ENCODE data around the gene PRRG2. TPM values are rescaled to one million over a fixed set of nuclear protein-coding genes. Genes with fewer than 3 reads are reported as not detected.
A peak's percentile ranks its signal among the peaks of the same experiment; 100 is the strongest.

The PRRG2 gene
- total and polyA plus RNA-seq, 2 of the 13 experiments (the other 11 are each of a cell fraction or from before 2014, with no cell fraction given) = 0.66 to 0.82 TPM

DNA sequence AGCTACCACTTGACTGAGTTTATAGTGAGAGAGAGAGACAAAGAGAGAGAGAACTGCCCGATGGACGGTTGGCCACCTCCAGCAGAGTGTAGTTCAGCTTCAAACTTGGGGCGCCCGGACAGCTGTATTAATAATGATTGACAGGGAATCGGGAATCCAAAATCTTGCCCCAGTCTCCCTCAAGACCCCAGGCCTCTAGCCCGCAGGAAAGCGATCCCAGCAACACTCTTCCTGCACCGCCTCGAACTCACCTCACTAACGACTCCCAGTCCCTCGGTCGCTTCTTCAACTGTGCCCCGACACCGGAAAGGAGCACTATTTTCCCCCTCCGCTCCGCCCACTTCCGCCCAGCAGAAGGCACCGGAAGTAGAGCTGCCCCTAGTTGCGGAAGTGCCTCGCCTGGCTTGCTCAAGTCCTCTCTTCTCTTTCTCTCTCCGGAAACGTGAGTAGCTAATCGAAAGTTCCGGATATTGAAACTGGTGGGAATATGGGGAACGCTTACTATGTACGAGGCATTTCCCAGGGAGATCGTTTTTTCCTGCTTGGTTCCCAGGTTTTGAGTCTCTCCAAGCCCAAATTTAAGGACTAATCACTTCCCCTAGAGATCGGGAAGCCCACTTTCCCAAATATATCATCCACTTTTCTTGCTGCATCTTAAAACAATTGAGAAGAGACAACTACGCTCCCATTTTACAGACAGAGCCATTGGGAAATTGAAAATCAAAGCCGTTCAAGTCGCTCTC lies 681 bp upstream of the PRRG2 start, which contains the start of gene NOSIP:
Gene NOSIP, minus strand, starts transcription at position 293 of the 743 bp plus-strand sequence. CDS start 19,865 bp downstream, outside the sequence.
- POLR2A ChIA-PET = interaction anchor here (0.6 to 3.7 kb wide), 12 partner anchors 10 to 228 kb away, joined by 3 to 22 read pairs (median 8); partner anchors contain the start of genes FCGRT, PRR12, RPS11 and RRAS
- FAIRE-seq = peak; percentile 91
- intact Hi-C loops (cut with micrococcal nuclease; ENCODE audit: unreplicated experiment) (loop anchor here (2.0 kb wide), 1 partner anchor 96 kb away; the partner anchor contains the start of gene PRMT1), in situ Hi-C loops (cut with HindIII; ENCODE audit: extremely low pct_ligation_motif_present, low pct_unique_long_range_greater_than_20kb) (no loop called here)
- CTCF ChIA-PET (ENCODE audit: low intra/inter-chr PET ratio, low total read pairs) = interaction anchor here (2.8 kb wide), 1 partner anchor 10 kb away, joined by 8 read pairs; no protein-coding TSS in a partner anchor
- Histone ChIP-seq H3K79me2 (ENCODE audit: insufficient read depth, low read length) (peaks cover 40% of the 10 kb centered on the region), H3K9ac (ENCODE audit: insufficient read depth, low read depth, low read length) (peak within 1 kb of the TSS; percentile 94), H4K20me1 (ENCODE audit: insufficient read depth, low read length) (no peaks in the 10 kb centered on the region), H3K4me2 (ENCODE audit: low read depth, low read length) (peak within 1 kb of the TSS; percentile 88), H3K36me3 (replicated peaks in 1 of 2; ENCODE audit: control insufficient read depth in 1 of 2, insufficient read depth in 2 of 2, low read length in 2 of 2) (peaks cover 0 to 3% of the 10 kb centered on the region in 2 experiments; a peak in 1 of 5 replicates), H3K27me3 (ENCODE audit: control insufficient read depth in 1 of 2, insufficient read depth in 2 of 2, low read length in 2 of 2) (peaks cover 0 to 5% of the 10 kb centered on the region in 2 experiments; a peak in 1 of 5 replicates), H2AFZ (ENCODE audit: low read length) (peak within 1 kb of the TSS; percentile 97), H3K9me3 (ENCODE audit: low read length) (no peaks in the 10 kb centered on the region), H3K4me3 (replicated peaks in 1 of 3; ENCODE audit: insufficient read depth in 1 of 3, low read depth in 2 of 3, low read length in 3 of 3) (peak within 1 kb of the TSS; percentile 75 to 94 (median 88)), H3K4me1 (ENCODE audit: insufficient read depth, low read length) (peaks cover 35% of the 10 kb centered on the region), H3K27ac (ENCODE audit: extremely low read length, insufficient read depth, low read length) (peak within 1 kb of the TSS; percentile 61)
- 5% methylated on average over 28 of the region's 31 CpGs for WGBS (ENCODE audit: low lambda C conversion rate)
- ATAC-seq = peak; percentile 94
- peak; percentile 93 for DNase-seq (ENCODE audit: low spot score)
- BruUV-seq (replicated peaks) = no TSS peak
- no peak for TF ChIP-seq KLF15 (CRISPR knock-in tag; IDR thresholded peaks at IDR 0.05; ENCODE audit: borderline replicate concordance)
- peak; percentile 53; the same call in 1 of the 2 replicates for TF ChIP-seq ZNF24 (IDR thresholded peaks at IDR 0.05)
- TF ChIP-seq, protein P1, sequence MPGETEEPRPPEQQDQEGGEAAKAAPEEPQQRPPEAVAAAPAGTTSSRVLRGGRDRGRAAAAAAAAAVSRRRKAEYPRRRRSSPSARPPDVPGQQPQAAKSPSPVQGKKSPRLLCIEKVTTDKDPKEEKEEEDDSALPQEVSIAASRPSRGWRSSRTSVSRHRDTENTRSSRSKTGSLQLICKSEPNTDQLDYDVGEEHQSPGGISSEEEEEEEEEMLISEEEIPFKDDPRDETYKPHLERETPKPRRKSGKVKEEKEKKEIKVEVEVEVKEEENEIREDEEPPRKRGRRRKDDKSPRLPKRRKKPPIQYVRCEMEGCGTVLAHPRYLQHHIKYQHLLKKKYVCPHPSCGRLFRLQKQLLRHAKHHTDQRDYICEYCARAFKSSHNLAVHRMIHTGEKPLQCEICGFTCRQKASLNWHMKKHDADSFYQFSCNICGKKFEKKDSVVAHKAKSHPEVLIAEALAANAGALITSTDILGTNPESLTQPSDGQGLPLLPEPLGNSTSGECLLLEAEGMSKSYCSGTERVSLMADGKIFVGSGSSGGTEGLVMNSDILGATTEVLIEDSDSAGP (CRISPR knock-in tag; IDR thresholded peaks at IDR 0.05; ENCODE audit: borderline replicate concordance) = peak; percentile 75
- TF ChIP-seq DNMT3B (CRISPR knock-in tag; conservative IDR thresholded peaks at IDR 0.05) = peak; percentile 90; the same call in 1 of the 2 replicates
- peak; percentile 97 for TF ChIP-seq THAP11 (CRISPR knock-in tag; IDR thresholded peaks at IDR 0.05)
- TF ChIP-seq SRSF4 (IDR thresholded peaks at IDR 0.05; ENCODE audit: low read depth, low read length, poor library complexity, severe bottlenecking) = no peak
- TF ChIP-seq TEAD3 (CRISPR knock-in tag; optimal IDR thresholded peaks at IDR 0.05; ENCODE audit: borderline replicate concordance) = peak; percentile 61
- TF ChIP-seq YEATS4 (CRISPR knock-in tag; IDR thresholded peaks at IDR 0.05; ENCODE audit: borderline replicate concordance) = 0 out of 2 replicates have a peak, but pooled peaks have one; percentile 64
- TF ChIP-seq HOXA5 (CRISPR knock-in tag; IDR thresholded peaks at IDR 0.05) = peak; percentile 82; the same call in 1 of the 2 replicates
- peak; percentile 98 for TF ChIP-seq XRCC5 (optimal IDR thresholded peaks at IDR 0.05; ENCODE audit: low read length)
- TF ChIP-seq ZNF792 (CRISPR knock-in tag; IDR thresholded peaks at IDR 0.05) = 0 out of 2 replicates have a peak, but pooled peaks have one; percentile 20
- TF ChIP-seq PHF5A (CRISPR knock-in tag; IDR thresholded peaks at IDR 0.05; ENCODE audit: low read depth, unreplicated experiment) = peak; percentile 97
- peak; percentile 71 for TF ChIP-seq KDM4B (CRISPR knock-in tag; IDR thresholded peaks at IDR 0.05)
- no peak; the same call in 1 of the 2 replicates for TF ChIP-seq TMF1 (CRISPR knock-in tag; IDR thresholded peaks at IDR 0.05; ENCODE audit: low read depth)
- peak; percentile 96; the same call in 1 of the 2 replicates for TF ChIP-seq SIN3A (IDR thresholded peaks at IDR 0.05; ENCODE audit: borderline replicate concordance, low read depth, low read length)
- no peak for TF ChIP-seq PAWR (CRISPR knock-in tag; IDR thresholded peaks at IDR 0.05; ENCODE audit: borderline replicate concordance)
- TF ChIP-seq, protein P2, sequence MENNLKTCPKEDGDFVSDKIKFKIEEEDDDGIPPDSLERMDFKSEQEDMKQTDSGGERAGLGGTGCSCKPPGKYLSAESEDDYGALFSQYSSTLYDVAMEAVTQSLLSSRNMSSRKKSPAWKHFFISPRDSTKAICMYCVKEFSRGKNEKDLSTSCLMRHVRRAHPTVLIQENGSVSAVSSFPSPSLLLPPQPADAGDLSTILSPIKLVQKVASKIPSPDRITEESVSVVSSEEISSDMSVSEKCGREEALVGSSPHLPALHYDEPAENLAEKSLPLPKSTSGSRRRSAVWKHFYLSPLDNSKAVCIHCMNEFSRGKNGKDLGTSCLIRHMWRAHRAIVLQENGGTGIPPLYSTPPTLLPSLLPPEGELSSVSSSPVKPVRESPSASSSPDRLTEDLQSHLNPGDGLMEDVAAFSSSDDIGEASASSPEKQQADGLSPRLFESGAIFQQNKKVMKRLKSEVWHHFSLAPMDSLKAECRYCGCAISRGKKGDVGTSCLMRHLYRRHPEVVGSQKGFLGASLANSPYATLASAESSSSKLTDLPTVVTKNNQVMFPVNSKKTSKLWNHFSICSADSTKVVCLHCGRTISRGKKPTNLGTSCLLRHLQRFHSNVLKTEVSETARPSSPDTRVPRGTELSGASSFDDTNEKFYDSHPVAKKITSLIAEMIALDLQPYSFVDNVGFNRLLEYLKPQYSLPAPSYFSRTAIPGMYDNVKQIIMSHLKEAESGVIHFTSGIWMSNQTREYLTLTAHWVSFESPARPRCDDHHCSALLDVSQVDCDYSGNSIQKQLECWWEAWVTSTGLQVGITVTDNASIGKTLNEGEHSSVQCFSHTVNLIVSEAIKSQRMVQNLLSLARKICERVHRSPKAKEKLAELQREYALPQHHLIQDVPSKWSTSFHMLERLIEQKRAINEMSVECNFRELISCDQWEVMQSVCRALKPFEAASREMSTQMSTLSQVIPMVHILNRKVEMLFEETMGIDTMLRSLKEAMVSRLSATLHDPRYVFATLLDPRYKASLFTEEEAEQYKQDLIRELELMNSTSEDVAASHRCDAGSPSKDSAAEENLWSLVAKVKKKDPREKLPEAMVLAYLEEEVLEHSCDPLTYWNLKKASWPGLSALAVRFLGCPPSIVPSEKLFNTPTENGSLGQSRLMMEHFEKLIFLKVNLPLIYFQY (CRISPR knock-in tag; IDR thresholded peaks at IDR 0.05; ENCODE audit: borderline replicate concordance) = peak; percentile 38
- peak; percentile 85; the same call in 1 of the 2 replicates for TF ChIP-seq RFXAP (CRISPR knock-in tag; IDR thresholded peaks at IDR 0.05; ENCODE audit: borderline replicate concordance)
- TF ChIP-seq ZSCAN31 (CRISPR knock-in tag; IDR thresholded peaks at IDR 0.05; ENCODE audit: low read depth) = 0 out of 2 replicates have a peak, but pooled peaks have one; percentile 5

Data from HepG2 (cell line).